Mucosa of descending colon (tissue), 3 donors: ENCODE measurements around the gene SMURF1. TPM values are rescaled to one million over a fixed set of nuclear protein-coding genes. Genes with fewer than 3 reads are reported as not detected.
"Not testable (repeated sequence)": the region's sequence is repeated elsewhere in the genome, so short reads cannot be mapped to it uniquely, and the experiment has no call there.

Experiments
- ATAC-seq: fragments of 200-7000 bp; cut with Tn5 transposase; one replicate; pipeline ENCODE4 v1.9.1; 2020; ENCODE audit warnings: mild to moderate bottlenecking, moderate library complexity
- DNase-seq, 3 donors: peaks; one replicate each; pipeline ENCODE4 v3.0.0-alpha.2; 2020
- H3K36me3 ChIP-seq: fragments of 200-600 bp; one replicate; pipeline ENCODE4 v1.8.0; 2021; ENCODE audit warnings: low read depth, mild to moderate bottlenecking
- H3K4me1 ChIP-seq: fragments of 200-600 bp; one replicate; pipeline ENCODE4 v1.8.0; 2021; ENCODE audit warnings: low read depth, mild to moderate bottlenecking
- H3K4me3 ChIP-seq: fragments of 200-600 bp; one replicate; pipeline ENCODE4 v1.8.0; 2021; ENCODE audit warnings: mild to moderate bottlenecking
- H3K9me3 ChIP-seq: fragments of 200-600 bp; one replicate; pipeline ENCODE4 v1.8.0; 2021; ENCODE audit warnings: mild to moderate bottlenecking
- intact Hi-C, 2 donors: fragments of 100-400 bp; cut with DNase I in 1 of 2; cut with micrococcal nuclease in 1 of 2; formaldehyde crosslinking; loops; one replicate each; pipeline versions ENCODE4 v1.11.0 to v1.11.1; 2022; cut with DNase I, micrococcal nuclease
- total RNA-seq, 3 donors: library from RNA; stranded (reverse); fragmentation: NEBNext Ultra II Directional in 2 of 3; extraction: Animal tissue kit (Norgen Biotek cat#: 25700) in 2 of 3; gene quantifications; one replicate each; pipeline versions ENCODE4 v1.2.1 to v1.2.4, GENCODE V29; 2021 to 2023
- TF ChIP-seq, protein P1 (sequence below): fragments of 200-600 bp; IDR thresholded peaks from one replicate; pipeline ENCODE4 v1.8.0; 2022; ENCODE audit warnings: antibody characterized with exemption, mild to moderate bottlenecking
- donor health status: DM: no; HTN: no; CAD: no; lungs with moderate emphysema.
- donor health status: DM: no; HTN: no; CAD: no.
- donor health status: DM: no; HTN: yes; CAD: no.

The SMURF1 gene
- total RNA-seq, 3 donors from 2014 or later: 28.4 to 36.0 (median 31.2) TPM

DNA sequence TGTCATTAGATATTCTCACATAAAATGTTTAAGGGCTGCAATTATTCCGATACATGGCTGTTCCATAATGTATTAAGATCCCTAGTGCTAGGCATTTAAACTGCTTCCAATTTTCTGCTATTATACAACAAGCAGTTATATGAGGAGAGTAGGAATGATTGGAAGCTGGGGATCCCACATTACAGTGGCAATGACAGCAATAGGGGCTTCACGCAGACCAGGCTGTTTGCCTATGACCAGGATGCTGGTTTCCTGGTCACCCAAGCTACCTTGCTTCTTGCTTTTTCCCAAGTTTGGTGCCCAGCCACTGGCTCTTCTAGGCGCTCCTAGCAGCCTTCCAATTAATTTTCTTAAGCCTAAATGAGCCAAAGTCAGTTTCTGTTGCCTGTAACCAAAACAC is 39.3 kb downstream of the SMURF1 start:
- no peak overlapping the region for H3K4me3 ChIP-seq
- peaks cover under 1% of the 10 kb centered on the region for H3K4me1 ChIP-seq
- H3K9me3 ChIP-seq: no peaks in the 10 kb centered on the region
- DNase-seq (no peak), ATAC-seq (no peak)
- TF ChIP-seq, protein P1, sequence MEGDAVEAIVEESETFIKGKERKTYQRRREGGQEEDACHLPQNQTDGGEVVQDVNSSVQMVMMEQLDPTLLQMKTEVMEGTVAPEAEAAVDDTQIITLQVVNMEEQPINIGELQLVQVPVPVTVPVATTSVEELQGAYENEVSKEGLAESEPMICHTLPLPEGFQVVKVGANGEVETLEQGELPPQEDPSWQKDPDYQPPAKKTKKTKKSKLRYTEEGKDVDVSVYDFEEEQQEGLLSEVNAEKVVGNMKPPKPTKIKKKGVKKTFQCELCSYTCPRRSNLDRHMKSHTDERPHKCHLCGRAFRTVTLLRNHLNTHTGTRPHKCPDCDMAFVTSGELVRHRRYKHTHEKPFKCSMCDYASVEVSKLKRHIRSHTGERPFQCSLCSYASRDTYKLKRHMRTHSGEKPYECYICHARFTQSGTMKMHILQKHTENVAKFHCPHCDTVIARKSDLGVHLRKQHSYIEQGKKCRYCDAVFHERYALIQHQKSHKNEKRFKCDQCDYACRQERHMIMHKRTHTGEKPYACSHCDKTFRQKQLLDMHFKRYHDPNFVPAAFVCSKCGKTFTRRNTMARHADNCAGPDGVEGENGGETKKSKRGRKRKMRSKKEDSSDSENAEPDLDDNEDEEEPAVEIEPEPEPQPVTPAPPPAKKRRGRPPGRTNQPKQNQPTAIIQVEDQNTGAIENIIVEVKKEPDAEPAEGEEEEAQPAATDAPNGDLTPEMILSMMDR: no peak
- intact Hi-C loops: no loop called here
- H3K36me3 ChIP-seq: no peaks in the 10 kb centered on the region

DNA sequence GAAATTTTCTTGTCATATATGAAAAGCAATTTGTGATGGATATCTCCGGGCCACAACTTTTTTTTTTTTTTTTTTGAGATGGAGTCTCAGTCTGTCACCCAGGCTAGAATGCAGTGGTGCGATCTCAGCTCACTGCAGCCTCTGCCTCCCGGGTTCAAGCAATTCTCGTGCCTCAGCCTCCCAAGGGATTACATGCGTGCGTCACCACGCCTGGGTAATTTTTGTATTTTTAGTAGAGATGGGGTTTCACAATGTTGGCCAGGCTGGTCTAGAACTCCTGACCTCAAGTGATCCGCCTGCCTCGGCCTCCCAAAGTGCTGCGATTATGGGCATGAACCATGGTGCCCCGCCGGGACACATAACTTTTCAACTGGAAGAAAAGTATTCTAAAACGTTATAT is 40.1 kb downstream of the SMURF1 start:
- DNase-seq, ATAC-seq, H3K9me3 ChIP-seq, H3K36me3 ChIP-seq, H3K4me1 ChIP-seq, intact Hi-C loops, H3K4me3 ChIP-seq: not testable (repeated sequence)

- TF ChIP-seq, protein P1: no peak
- ATAC-seq: peak; percentile 32
- Histone ChIP-seq H3K4me3 (no peak overlapping the region), H3K36me3 (no peaks in the 10 kb centered on the region), H3K4me1 (peaks cover 15% of the 10 kb centered on the region), H3K9me3 (no peaks in the 10 kb centered on the region)
- intact Hi-C loops: no loop called here
- DNase-seq: no peak
Observed at GRCh38 chr7:99102809-99103690, 40.9 kb downstream of the SMURF1 start.

DNA sequence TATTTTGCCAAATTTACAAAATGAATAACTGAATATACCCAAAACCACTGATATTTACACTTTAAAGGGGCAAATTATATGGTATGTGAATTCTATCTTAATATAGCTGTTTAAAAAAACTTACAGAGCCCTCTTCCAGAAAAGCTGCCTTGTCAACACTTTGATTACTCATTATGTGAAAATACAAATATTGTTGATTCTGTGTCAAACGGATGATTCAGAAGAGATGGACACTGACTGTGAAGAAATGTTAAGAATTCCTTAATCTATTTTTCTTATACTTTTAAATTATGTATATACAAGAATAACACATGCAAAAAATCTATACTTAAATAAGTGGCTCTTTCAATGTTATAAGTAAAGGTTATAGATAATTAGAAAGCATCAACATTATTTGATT is 41.5 kb downstream of the SMURF1 start:
- ATAC-seq (no peak), DNase-seq (no peak)
- intact Hi-C loops: no loop called here
- Histone ChIP-seq H3K9me3 (no peaks in the 10 kb centered on the region), H3K4me1 (peaks cover 15% of the 10 kb centered on the region), H3K4me3 (no peak overlapping the region), H3K36me3 (no peaks in the 10 kb centered on the region)
- TF ChIP-seq, protein P1: no peak

DNA sequence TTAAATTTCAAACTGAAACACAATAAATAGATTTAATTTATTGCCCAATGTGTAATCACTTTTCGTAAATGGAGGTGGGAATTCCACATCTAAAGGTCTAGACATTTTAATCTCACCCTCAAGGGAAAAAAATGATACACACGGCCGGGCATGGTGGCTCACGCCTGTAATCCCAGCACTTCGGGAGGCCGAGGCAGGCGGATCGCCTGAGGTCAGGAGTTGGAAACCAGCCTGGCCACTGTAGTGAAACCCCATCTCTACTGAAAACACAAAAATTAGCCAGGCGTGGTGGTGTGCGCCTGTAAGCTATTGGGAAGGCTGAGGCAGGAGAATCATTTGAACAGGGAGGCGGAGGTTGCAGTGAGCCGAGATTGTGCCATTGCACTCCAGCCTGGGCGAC is 42.4 kb downstream of the SMURF1 start:
- H3K9me3 ChIP-seq, DNase-seq, intact Hi-C loops, ATAC-seq, H3K36me3 ChIP-seq, H3K4me3 ChIP-seq: not testable (repeated sequence)
- peaks cover 15% of the 10 kb centered on the region for H3K4me1 ChIP-seq

DNA sequence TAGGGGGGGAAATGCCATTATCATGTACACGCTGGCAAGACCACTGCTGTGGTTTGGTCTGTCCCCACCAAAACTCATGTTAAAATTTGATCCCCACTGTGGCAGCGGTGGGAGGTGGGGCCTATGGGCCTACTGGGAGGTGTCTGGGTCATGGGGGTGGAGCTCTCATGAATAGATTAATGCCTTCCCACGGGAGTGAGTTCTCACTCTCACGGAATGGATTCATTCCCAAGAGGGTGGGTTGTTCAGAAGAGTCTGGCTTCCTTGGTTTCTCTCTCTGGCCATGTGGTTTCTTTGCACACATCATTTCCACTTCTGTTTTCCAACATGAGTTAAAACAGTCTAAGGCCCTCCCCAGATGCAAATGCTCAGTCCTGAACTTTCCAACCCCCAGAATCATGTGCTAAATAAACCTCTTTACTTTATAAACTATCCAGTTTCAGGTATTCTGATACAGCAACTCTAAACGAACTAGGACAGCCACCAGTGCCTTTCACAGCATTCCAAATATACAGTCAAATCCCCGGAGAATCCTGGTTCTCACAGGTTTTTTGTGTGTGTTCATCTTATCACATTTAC is 44.3 kb downstream of the SMURF1 start:
- no peaks in the 10 kb centered on the region for H3K36me3 ChIP-seq
- TF ChIP-seq, protein P1: no peak
- H3K9me3 ChIP-seq: no peaks in the 10 kb centered on the region
- peaks cover 15% of the 10 kb centered on the region for H3K4me1 ChIP-seq
- DNase-seq (no peak), ATAC-seq (peak; percentile 30)
- intact Hi-C loops: no loop called here
- no peak overlapping the region for H3K4me3 ChIP-seq
